Immature natural killer cell (primary cell): ENCODE results near the gene GAL. TPM values are rescaled to one million over a fixed set of nuclear protein-coding genes. Genes with fewer than 3 reads are reported as not detected.
"Not testable (repeated sequence)": the region's sequence is repeated elsewhere in the genome, so short reads cannot be mapped to it uniquely, and the experiment has no call there.

Experiments used
- DNase-seq, 3 donors: peaks; one replicate each; pipeline ENCODE4 v3.0.0; 2022; ENCODE audit warnings: mixed read lengths in 1 of 3
- H3K27ac Mint-ChIP-seq, 6 donors: one replicate each; pipeline ENCODE4 v1.8.0; 2020; ENCODE audit warnings: mixed read lengths in 6 of 6, mild to moderate bottlenecking in 5 of 6, inconsistent platforms in 4 of 6, moderate library complexity in 3 of 6
- H3K27me3 Mint-ChIP-seq, 3 donors: one replicate each; pipeline ENCODE4 v1.8.0; 2020 to 2021; ENCODE audit warnings: low read depth in 3 of 3, mild to moderate bottlenecking in 3 of 3, mixed read lengths in 3 of 3, moderate library complexity in 3 of 3, inconsistent platforms in 1 of 3
- H3K36me3 Mint-ChIP-seq, 3 donors: one replicate each; pipeline ENCODE4 v1.8.0; 2020; ENCODE audit warnings: mixed read lengths in 3 of 3, inconsistent platforms in 2 of 3, mild to moderate bottlenecking in 2 of 3
- H3K4me1 Mint-ChIP-seq, 2 donors: one replicate each; pipeline ENCODE4 v1.8.0; 2020; ENCODE audit warnings: inconsistent platforms in 2 of 2, mild to moderate bottlenecking in 2 of 2, mixed read lengths in 2 of 2, moderate library complexity in 1 of 2
- H3K4me3 Mint-ChIP-seq, 5 donors: one replicate each; pipeline ENCODE4 v1.8.0; 2020; ENCODE audit warnings: mild to moderate bottlenecking in 5 of 5, mixed read lengths in 5 of 5, inconsistent platforms in 3 of 5, moderate library complexity in 3 of 5
- H3K9me3 Mint-ChIP-seq, 6 donors: one replicate each; pipeline ENCODE4 v1.8.0; 2020; ENCODE audit warnings: mild to moderate bottlenecking in 6 of 6, mixed read lengths in 6 of 6, inconsistent platforms in 4 of 6, moderate library complexity in 3 of 6
- polyA plus RNA-seq, 3 donors: library from polyadenylated mRNA; unstranded; fragments of 300-500 nt; fragmentation: Illumina TruSeq; gene quantifications; one replicate each; pipeline ENCODE4 v1.2.3, GENCODE V29; 2021

The GAL gene
- not detected for polyA plus RNA-seq

- Mint-ChIP-seq H3K27ac (no peak within 1 kb of the TSS), H3K9me3 (no peaks in the 10 kb centered on the region), H3K36me3 (peaks cover 0 to 3% (median 0%) of the 10 kb centered on the region in 3 donors), H3K27me3 (peaks cover 5 to 17% (median 5%) of the 10 kb centered on the region in 3 donors), H3K4me1 (no peaks in the 10 kb centered on the region), H3K4me3 (no peak within 1 kb of the TSS)
- DNase-seq: no peak
Observed at GRCh38 chr11:68684385-68685356, at the start of gene GAL. Gene GAL, plus strand, starts transcription at chr11:68684544. Its CDS starts 380 bp downstream, at chr11:68684924.

- not testable (repeated sequence) for H3K4me1 Mint-ChIP-seq, H3K27me3 Mint-ChIP-seq, H3K27ac Mint-ChIP-seq, H3K9me3 Mint-ChIP-seq, H3K4me3 Mint-ChIP-seq, DNase-seq, H3K36me3 Mint-ChIP-seq
Observed at GRCh38 chr11:68634606-68635005, 49.7 kb upstream of the GAL start.

- H3K27ac Mint-ChIP-seq, H3K27me3 Mint-ChIP-seq, DNase-seq, H3K9me3 Mint-ChIP-seq, H3K36me3 Mint-ChIP-seq, H3K4me3 Mint-ChIP-seq, H3K4me1 Mint-ChIP-seq: not testable (repeated sequence)
Observed at GRCh38 chr11:68635172-68635571, 49.2 kb upstream of the GAL start.

GRCh38 chr11:68635883-68636282 is 48.5 kb upstream of the GAL start:
- H3K27me3 Mint-ChIP-seq, H3K9me3 Mint-ChIP-seq, DNase-seq, H3K4me1 Mint-ChIP-seq, H3K36me3 Mint-ChIP-seq, H3K27ac Mint-ChIP-seq, H3K4me3 Mint-ChIP-seq: not testable (repeated sequence)

- H3K36me3 Mint-ChIP-seq, H3K4me3 Mint-ChIP-seq: not testable (repeated sequence)
Observed at GRCh38 chr11:68639322-68639721, 45.0 kb upstream of the GAL start.

GRCh38 chr11:68641880-68642279 is 42.5 kb upstream of the GAL start:
- H3K36me3 Mint-ChIP-seq: no peaks in the 10 kb centered on the region
- H3K27ac Mint-ChIP-seq: no peak overlapping the region
- H3K4me1 Mint-ChIP-seq: no peaks in the 10 kb centered on the region
- H3K4me3 Mint-ChIP-seq: no peak overlapping the region
- no peak for DNase-seq
- H3K27me3 Mint-ChIP-seq: peaks cover 2 to 4% (median 3%) of the 10 kb centered on the region in 3 donors
- H3K9me3 Mint-ChIP-seq: peaks cover 0 to 7% (median 0%) of the 10 kb centered on the region in 6 donors

More at GRCh38 chr11:68639322-68639721, 45.0 kb upstream of the GAL start:
- not testable (repeated sequence) for H3K27me3 Mint-ChIP-seq, DNase-seq, H3K27ac Mint-ChIP-seq, H3K4me1 Mint-ChIP-seq, H3K9me3 Mint-ChIP-seq

GRCh38 chr11:68643585-68643984 is 40.8 kb upstream of the GAL start:
- Mint-ChIP-seq H3K4me1 (no peaks in the 10 kb centered on the region), H3K9me3 (peaks cover 0 to 11% (median 3%) of the 10 kb centered on the region in 6 donors), H3K4me3 (no peak overlapping the region), H3K27ac (no peak overlapping the region), H3K27me3 (peaks cover 0 to 5% (median 4%) of the 10 kb centered on the region in 3 donors), H3K36me3 (no peaks in the 10 kb centered on the region)
- DNase-seq: no peak

GRCh38 chr11:68646832-68647231 is 37.5 kb upstream of the GAL start:
- Mint-ChIP-seq H3K27ac (no peak overlapping the region), H3K36me3 (no peaks in the 10 kb centered on the region), H3K4me1 (no peaks in the 10 kb centered on the region), H3K27me3 (peaks cover 2 to 6% (median 3%) of the 10 kb centered on the region in 3 donors), H3K4me3 (no peak overlapping the region), H3K9me3 (peaks cover 0 to 11% (median 3%) of the 10 kb centered on the region in 6 donors)
- no peak for DNase-seq

- H3K4me3 Mint-ChIP-seq: no peak overlapping the region
- no peak overlapping the region for H3K27ac Mint-ChIP-seq
- H3K36me3 Mint-ChIP-seq: no peaks in the 10 kb centered on the region
- peaks cover 0 to 11% (median 3%) of the 10 kb centered on the region in 6 donors for H3K9me3 Mint-ChIP-seq
- no peaks in the 10 kb centered on the region for H3K4me1 Mint-ChIP-seq
- DNase-seq: no peak
- peaks cover 1 to 2% (median 2%) of the 10 kb centered on the region in 3 donors for H3K27me3 Mint-ChIP-seq
Observed at GRCh38 chr11:68649851-68650555, 34.3 kb upstream of the GAL start.

GRCh38 chr11:68650801-68651200 is 33.5 kb upstream of the GAL start:
- H3K27me3 Mint-ChIP-seq: peaks cover 1 to 2% (median 2%) of the 10 kb centered on the region in 3 donors
- no peaks in the 10 kb centered on the region for H3K4me1 Mint-ChIP-seq
- H3K27ac Mint-ChIP-seq: no peak overlapping the region
- peaks cover 0 to 11% (median 3%) of the 10 kb centered on the region in 6 donors for H3K9me3 Mint-ChIP-seq
- DNase-seq: no peak
- no peaks in the 10 kb centered on the region for H3K36me3 Mint-ChIP-seq
- no peak overlapping the region for H3K4me3 Mint-ChIP-seq

- no peak overlapping the region for H3K4me3 Mint-ChIP-seq
- peaks cover 0 to 2% (median 2%) of the 10 kb centered on the region in 3 donors for H3K27me3 Mint-ChIP-seq
- no peaks in the 10 kb centered on the region for H3K36me3 Mint-ChIP-seq
- no peak overlapping the region for H3K27ac Mint-ChIP-seq
- peaks cover 0 to 9% (median 3%) of the 10 kb centered on the region in 6 donors for H3K9me3 Mint-ChIP-seq
- no peak for DNase-seq
- no peaks in the 10 kb centered on the region for H3K4me1 Mint-ChIP-seq
Observed at GRCh38 chr11:68651208-68651984, 32.9 kb upstream of the GAL start.

GRCh38 chr11:68651985-68652682 is 32.2 kb upstream of the GAL start:
- Mint-ChIP-seq H3K9me3 (peaks cover 0 to 4% (median 1%) of the 10 kb centered on the region in 6 donors), H3K4me1 (no peaks in the 10 kb centered on the region), H3K36me3 (no peaks in the 10 kb centered on the region), H3K27ac (no peak overlapping the region), H3K27me3 (peaks cover 0 to 2% (median 2%) of the 10 kb centered on the region in 3 donors), H3K4me3 (no peak overlapping the region)
- no peak for DNase-seq

GRCh38 chr11:68652683-68653156 is 31.6 kb upstream of the GAL start:
- Mint-ChIP-seq H3K36me3 (no peaks in the 10 kb centered on the region), H3K27me3 (peaks cover 0 to 3% (median 2%) of the 10 kb centered on the region in 3 donors), H3K9me3 (no peaks in the 10 kb centered on the region), H3K4me1 (no peaks in the 10 kb centered on the region), H3K27ac (no peak overlapping the region), H3K4me3 (no peak overlapping the region)
- no peak for DNase-seq
